ENCODE measurements around the gene PTGES3L. TPM values are rescaled to one million over a fixed set of nuclear protein-coding genes. Genes with fewer than 3 reads are reported as not detected.

PTGES3L gene
- total and polyA plus RNA-seq, 2 experiments from 2014 or later = 2.3 to 2.5 TPM

DNA sequence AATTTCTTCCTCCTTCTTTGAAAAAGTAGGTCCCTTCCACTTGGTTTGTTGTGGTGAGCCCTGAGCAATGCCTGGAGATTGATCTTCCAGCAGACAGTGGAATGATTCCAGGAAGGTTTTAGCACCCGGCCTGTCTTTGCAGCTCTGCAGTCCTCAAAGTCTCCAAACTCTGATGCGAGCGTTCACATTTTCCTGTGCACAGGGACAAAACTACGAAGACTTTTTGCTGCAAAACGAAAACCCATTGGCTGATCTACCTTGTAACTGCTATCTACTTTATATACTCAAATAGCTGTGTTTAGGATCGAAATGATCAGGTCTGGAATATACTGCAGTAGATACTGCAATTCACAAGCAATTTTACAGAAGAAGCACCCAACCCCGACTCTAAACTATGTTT lies 57.6 kb downstream of the PTGES3L start:
- Histone ChIP-seq H3K27me3 (ENCODE audit: insufficient read depth) (no peaks in the 10 kb centered on the region), H3K27ac (ENCODE audit: low read depth) (0 out of 2 replicates have a peak overlapping the region, but pooled peaks have one; percentile 27), H3K4me2 (no peak overlapping the region), H3K4me1 (ENCODE audit: insufficient read depth) (peaks cover 12% of the 10 kb centered on the region; the same call in 1 of the 2 replicates), H3K4me3 (no peak overlapping the region), H3K36me3 (ENCODE audit: insufficient read depth) (no peaks in the 10 kb centered on the region), H3K9me2 (ENCODE audit: insufficient read depth) (no peaks in the 10 kb centered on the region), H3K79me2 (replicated peaks; ENCODE audit: insufficient read depth) (no peaks in the 10 kb centered on the region), H3F3A (replicated peaks; ENCODE audit: low read depth) (no peaks in the 10 kb centered on the region), H2AFZ (peak overlapping the region; percentile 23; the same call in 1 of the 2 replicates), H4K20me1 (replicated peaks; ENCODE audit: insufficient read depth) (no peaks in the 10 kb centered on the region)
- ATAC-seq (no peak), DNase-seq (ENCODE audit: low spot score) (no peak)
- H3K27me3 Mint-ChIP-seq (ENCODE audit: insufficient read depth, low read depth, poor library complexity) = no peaks in the 10 kb centered on the region
- no peaks in the 10 kb centered on the region for H3K9me3 Mint-ChIP-seq
- no peaks in the 10 kb centered on the region for H3K36me3 Mint-ChIP-seq (ENCODE audit: low read depth)
- H3K27ac Mint-ChIP-seq = no peak overlapping the region
- TF ChIP-seq STAT1 (IDR thresholded peaks at IDR 0.05; ENCODE audit: unreplicated experiment) (no peak), EZH2phosphoT487 (IDR thresholded peaks at IDR 0.05; ENCODE audit: unreplicated experiment) (no peak), NANOG (IDR thresholded peaks at IDR 0.05; ENCODE audit: borderline replicate concordance) (no peak), EZH2 (IDR thresholded peaks at IDR 0.05; ENCODE audit: low read depth, unreplicated experiment) (no peak), ZNF331 (CRISPR knock-in tag; IDR thresholded peaks at IDR 0.05; ENCODE audit: low read depth) (no peak), CREB1 (CRISPR knock-in tag; IDR thresholded peaks at IDR 0.05; ENCODE audit: low read depth) (no peak), ZNF114 (CRISPR knock-in tag; IDR thresholded peaks at IDR 0.05) (no peak), JUNB (IDR thresholded peaks at IDR 0.05; ENCODE audit: unreplicated experiment) (no peak), POLR2AphosphoS5 (IDR thresholded peaks at IDR 0.05; ENCODE audit: low read depth) (no peak)
- TF ChIP-seq, protein P1, sequence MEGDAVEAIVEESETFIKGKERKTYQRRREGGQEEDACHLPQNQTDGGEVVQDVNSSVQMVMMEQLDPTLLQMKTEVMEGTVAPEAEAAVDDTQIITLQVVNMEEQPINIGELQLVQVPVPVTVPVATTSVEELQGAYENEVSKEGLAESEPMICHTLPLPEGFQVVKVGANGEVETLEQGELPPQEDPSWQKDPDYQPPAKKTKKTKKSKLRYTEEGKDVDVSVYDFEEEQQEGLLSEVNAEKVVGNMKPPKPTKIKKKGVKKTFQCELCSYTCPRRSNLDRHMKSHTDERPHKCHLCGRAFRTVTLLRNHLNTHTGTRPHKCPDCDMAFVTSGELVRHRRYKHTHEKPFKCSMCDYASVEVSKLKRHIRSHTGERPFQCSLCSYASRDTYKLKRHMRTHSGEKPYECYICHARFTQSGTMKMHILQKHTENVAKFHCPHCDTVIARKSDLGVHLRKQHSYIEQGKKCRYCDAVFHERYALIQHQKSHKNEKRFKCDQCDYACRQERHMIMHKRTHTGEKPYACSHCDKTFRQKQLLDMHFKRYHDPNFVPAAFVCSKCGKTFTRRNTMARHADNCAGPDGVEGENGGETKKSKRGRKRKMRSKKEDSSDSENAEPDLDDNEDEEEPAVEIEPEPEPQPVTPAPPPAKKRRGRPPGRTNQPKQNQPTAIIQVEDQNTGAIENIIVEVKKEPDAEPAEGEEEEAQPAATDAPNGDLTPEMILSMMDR (conservative IDR thresholded peaks at IDR 0.05; ENCODE audit: low read depth in 2 of 2) = no peak
- TF ChIP-seq, protein P2, sequence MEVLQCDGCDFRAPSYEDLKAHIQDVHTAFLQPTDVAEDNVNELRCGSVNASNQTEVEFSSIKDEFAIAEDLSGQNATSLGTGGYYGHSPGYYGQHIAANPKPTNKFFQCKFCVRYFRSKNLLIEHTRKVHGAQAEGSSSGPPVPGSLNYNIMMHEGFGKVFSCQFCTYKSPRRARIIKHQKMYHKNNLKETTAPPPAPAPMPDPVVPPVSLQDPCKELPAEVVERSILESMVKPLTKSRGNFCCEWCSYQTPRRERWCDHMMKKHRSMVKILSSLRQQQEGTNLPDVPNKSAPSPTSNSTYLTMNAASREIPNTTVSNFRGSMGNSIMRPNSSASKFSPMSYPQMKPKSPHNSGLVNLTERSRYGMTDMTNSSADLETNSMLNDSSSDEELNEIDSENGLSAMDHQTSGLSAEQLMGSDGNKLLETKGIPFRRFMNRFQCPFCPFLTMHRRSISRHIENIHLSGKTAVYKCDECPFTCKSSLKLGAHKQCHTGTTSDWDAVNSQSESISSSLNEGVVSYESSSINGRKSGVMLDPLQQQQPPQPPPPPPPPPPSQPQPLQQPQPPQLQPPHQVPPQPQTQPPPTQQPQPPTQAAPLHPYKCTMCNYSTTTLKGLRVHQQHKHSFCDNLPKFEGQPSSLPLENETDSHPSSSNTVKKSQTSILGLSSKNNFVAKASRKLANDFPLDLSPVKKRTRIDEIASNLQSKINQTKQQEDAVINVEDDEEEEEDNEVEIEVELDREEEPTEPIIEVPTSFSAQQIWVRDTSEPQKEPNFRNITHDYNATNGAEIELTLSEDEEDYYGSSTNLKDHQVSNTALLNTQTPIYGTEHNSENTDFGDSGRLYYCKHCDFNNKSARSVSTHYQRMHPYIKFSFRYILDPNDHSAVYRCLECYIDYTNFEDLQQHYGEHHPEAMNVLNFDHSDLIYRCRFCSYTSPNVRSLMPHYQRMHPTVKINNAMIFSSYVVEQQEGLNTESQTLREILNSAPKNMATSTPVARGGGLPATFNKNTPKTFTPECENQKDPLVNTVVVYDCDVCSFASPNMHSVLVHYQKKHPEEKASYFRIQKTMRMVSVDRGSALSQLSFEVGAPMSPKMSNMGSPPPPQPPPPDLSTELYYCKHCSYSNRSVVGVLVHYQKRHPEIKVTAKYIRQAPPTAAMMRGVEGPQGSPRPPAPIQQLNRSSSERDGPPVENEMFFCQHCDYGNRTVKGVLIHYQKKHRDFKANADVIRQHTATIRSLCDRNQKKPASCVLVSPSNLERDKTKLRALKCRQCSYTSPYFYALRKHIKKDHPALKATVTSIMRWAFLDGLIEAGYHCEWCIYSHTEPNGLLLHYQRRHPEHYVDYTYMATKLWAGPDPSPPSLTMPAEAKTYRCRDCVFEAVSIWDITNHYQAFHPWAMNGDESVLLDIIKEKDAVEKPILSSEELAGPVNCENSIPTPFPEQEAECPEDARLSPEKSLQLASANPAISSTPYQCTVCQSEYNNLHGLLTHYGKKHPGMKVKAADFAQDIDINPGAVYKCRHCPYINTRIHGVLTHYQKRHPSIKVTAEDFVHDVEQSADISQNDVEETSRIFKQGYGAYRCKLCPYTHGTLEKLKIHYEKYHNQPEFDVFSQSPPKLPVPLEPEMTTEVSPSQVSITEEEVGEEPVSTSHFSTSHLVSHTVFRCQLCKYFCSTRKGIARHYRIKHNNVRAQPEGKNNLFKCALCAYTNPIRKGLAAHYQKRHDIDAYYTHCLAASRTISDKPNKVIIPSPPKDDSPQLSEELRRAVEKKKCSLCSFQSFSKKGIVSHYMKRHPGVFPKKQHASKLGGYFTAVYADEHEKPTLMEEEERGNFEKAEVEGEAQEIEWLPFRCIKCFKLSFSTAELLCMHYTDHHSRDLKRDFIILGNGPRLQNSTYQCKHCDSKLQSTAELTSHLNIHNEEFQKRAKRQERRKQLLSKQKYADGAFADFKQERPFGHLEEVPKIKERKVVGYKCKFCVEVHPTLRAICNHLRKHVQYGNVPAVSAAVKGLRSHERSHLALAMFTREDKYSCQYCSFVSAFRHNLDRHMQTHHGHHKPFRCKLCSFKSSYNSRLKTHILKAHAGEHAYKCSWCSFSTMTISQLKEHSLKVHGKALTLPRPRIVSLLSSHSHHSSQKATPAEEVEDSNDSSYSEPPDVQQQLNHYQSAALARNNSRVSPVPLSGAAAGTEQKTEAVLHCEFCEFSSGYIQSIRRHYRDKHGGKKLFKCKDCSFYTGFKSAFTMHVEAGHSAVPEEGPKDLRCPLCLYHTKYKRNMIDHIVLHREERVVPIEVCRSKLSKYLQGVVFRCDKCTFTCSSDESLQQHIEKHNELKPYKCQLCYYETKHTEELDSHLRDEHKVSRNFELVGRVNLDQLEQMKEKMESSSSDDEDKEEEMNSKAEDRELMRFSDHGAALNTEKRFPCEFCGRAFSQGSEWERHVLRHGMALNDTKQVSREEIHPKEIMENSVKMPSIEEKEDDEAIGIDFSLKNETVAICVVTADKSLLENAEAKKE (CRISPR knock-in tag; IDR thresholded peaks at IDR 0.05) = no peak
- TF ChIP-seq, protein P3, sequence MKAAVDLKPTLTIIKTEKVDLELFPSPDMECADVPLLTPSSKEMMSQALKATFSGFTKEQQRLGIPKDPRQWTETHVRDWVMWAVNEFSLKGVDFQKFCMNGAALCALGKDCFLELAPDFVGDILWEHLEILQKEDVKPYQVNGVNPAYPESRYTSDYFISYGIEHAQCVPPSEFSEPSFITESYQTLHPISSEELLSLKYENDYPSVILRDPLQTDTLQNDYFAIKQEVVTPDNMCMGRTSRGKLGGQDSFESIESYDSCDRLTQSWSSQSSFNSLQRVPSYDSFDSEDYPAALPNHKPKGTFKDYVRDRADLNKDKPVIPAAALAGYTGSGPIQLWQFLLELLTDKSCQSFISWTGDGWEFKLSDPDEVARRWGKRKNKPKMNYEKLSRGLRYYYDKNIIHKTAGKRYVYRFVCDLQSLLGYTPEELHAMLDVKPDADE (IDR thresholded peaks at IDR 0.05) = no peak
- TF ChIP-seq, protein P4, sequence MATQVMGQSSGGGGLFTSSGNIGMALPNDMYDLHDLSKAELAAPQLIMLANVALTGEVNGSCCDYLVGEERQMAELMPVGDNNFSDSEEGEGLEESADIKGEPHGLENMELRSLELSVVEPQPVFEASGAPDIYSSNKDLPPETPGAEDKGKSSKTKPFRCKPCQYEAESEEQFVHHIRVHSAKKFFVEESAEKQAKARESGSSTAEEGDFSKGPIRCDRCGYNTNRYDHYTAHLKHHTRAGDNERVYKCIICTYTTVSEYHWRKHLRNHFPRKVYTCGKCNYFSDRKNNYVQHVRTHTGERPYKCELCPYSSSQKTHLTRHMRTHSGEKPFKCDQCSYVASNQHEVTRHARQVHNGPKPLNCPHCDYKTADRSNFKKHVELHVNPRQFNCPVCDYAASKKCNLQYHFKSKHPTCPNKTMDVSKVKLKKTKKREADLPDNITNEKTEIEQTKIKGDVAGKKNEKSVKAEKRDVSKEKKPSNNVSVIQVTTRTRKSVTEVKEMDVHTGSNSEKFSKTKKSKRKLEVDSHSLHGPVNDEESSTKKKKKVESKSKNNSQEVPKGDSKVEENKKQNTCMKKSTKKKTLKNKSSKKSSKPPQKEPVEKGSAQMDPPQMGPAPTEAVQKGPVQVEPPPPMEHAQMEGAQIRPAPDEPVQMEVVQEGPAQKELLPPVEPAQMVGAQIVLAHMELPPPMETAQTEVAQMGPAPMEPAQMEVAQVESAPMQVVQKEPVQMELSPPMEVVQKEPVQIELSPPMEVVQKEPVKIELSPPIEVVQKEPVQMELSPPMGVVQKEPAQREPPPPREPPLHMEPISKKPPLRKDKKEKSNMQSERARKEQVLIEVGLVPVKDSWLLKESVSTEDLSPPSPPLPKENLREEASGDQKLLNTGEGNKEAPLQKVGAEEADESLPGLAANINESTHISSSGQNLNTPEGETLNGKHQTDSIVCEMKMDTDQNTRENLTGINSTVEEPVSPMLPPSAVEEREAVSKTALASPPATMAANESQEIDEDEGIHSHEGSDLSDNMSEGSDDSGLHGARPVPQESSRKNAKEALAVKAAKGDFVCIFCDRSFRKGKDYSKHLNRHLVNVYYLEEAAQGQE (IDR thresholded peaks at IDR 0.05; ENCODE audit: unreplicated experiment) = no peak
- peaks cover 18% of the 10 kb centered on the region for H3K4me1 Mint-ChIP-seq
- no peak overlapping the region for H3K4me3 Mint-ChIP-seq
